ENCODE data around the gene KLK8. TPM values are rescaled to one million over a fixed set of nuclear protein-coding genes. Genes with fewer than 3 reads are reported as not detected.

KLK8 gene
- polyA plus RNA-seq, 2 of the 4 experiments (the other 2 are of a cell fraction), result not detected

DNA sequence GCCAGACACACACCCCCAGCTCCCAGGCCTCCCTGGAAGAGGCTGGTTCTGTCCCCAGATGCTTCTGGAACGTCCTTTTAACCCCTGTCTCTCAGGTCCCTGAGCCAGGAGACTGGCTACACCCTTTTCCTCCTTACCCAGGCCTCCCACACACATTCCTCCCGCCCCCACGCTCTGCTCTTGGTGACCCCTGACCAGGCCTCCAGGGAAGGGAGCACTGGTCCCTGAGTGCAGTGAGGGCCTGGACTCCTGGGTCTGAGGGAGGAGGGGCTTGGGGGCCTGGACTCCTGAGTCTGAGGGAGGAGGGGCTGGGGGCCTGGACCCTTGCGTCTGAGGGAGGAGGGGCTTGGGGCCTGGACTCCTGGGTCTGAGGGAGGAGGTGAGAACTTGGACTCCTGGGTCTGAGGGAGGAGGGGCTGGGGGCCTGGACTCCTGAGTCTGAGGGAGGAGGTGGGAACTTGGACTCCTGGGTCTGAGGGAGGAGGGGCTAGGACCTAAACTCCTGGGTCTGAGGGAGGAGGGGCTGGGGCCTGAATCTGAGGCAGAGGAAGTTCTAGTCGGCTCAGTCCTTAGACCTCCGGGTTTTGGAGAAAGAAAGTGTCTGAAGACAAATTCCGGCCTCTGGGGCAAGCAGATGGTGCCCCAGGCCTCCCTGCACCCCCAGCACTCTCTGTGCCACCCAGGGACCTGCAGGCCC is 32.5 kb downstream of the KLK8 start:
- Histone ChIP-seq H3K4me2 (no peak overlapping the region), H3K4me1 (no peaks in the 10 kb centered on the region), H3K27ac (no peak overlapping the region), H3K4me3 (no peak overlapping the region), H3K9me3 (peaks cover under 1% of the 10 kb centered on the region; the same call in 1 of the 3 replicates)
- DNase-seq (ENCODE audit: low read depth in 1 of 2, low spot score in 1 of 2), result no peak
- CTCF ChIA-PET, result interaction anchor here (1.0 kb wide), 1 partner anchor 48 kb away, joined by 3 read pairs; no protein-coding TSS in a partner anchor
- WGBS (ENCODE audit: missing lambda C conversion rate), result 46% methylated on average over 6 of the region's 7 CpGs
- no peak for FAIRE-seq
- TF ChIP-seq SREBF2 (IDR thresholded peaks at IDR 0.05) (no peak), SMC3 (IDR thresholded peaks at IDR 0.05) (no peak), FOSB (CRISPR knock-in tag; IDR thresholded peaks at IDR 0.05) (no peak), ESRRA (IDR thresholded peaks at IDR 0.05; ENCODE audit: borderline replicate concordance, low read length) (no peak), HOXB13 (CRISPR knock-in tag; IDR thresholded peaks at IDR 0.05; ENCODE audit: low read depth) (no peak), MAZ (IDR thresholded peaks at IDR 0.05; ENCODE audit: borderline replicate concordance, low read depth, low read length) (no peak), KDM1A (IDR thresholded peaks at IDR 0.05; ENCODE audit: low read depth) (no peak), EP300 (IDR thresholded peaks at IDR 0.05) (no peak), HDAC2 (IDR thresholded peaks at IDR 0.05) (no peak), MAFK (IDR thresholded peaks at IDR 0.05; ENCODE audit: partially characterized antibody) (no peak), TP53 (CRISPR knock-in tag; IDR thresholded peaks at IDR 0.05) (no peak), NFE2L2 (conservative IDR thresholded peaks at IDR 0.05; ENCODE audit: low read length) (no peak), CHD4 (IDR thresholded peaks at IDR 0.05; ENCODE audit: borderline replicate concordance) (no peak), CHD2 (IDR thresholded peaks at IDR 0.05; ENCODE audit: low read length, partially characterized antibody) (no peak)
- TF ChIP-seq, protein P1, sequence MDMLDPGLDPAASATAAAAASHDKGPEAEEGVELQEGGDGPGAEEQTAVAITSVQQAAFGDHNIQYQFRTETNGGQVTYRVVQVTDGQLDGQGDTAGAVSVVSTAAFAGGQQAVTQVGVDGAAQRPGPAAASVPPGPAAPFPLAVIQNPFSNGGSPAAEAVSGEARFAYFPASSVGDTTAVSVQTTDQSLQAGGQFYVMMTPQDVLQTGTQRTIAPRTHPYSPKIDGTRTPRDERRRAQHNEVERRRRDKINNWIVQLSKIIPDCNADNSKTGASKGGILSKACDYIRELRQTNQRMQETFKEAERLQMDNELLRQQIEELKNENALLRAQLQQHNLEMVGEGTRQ (IDR thresholded peaks at IDR 0.05), result no peak
- TF ChIP-seq, protein P2, sequence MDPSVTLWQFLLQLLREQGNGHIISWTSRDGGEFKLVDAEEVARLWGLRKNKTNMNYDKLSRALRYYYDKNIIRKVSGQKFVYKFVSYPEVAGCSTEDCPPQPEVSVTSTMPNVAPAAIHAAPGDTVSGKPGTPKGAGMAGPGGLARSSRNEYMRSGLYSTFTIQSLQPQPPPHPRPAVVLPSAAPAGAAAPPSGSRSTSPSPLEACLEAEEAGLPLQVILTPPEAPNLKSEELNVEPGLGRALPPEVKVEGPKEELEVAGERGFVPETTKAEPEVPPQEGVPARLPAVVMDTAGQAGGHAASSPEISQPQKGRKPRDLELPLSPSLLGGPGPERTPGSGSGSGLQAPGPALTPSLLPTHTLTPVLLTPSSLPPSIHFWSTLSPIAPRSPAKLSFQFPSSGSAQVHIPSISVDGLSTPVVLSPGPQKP (IDR thresholded peaks at IDR 0.05; ENCODE audit: low read depth, low read length), result no peak
- TF ChIP-seq, protein P3, sequence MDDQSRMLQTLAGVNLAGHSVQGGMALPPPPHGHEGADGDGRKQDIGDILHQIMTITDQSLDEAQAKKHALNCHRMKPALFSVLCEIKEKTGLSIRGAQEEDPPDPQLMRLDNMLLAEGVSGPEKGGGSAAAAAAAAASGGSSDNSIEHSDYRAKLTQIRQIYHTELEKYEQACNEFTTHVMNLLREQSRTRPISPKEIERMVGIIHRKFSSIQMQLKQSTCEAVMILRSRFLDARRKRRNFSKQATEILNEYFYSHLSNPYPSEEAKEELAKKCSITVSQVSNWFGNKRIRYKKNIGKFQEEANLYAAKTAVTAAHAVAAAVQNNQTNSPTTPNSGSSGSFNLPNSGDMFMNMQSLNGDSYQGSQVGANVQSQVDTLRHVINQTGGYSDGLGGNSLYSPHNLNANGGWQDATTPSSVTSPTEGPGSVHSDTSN (IDR thresholded peaks at IDR 0.05), result no peak
- TF ChIP-seq, protein P4, sequence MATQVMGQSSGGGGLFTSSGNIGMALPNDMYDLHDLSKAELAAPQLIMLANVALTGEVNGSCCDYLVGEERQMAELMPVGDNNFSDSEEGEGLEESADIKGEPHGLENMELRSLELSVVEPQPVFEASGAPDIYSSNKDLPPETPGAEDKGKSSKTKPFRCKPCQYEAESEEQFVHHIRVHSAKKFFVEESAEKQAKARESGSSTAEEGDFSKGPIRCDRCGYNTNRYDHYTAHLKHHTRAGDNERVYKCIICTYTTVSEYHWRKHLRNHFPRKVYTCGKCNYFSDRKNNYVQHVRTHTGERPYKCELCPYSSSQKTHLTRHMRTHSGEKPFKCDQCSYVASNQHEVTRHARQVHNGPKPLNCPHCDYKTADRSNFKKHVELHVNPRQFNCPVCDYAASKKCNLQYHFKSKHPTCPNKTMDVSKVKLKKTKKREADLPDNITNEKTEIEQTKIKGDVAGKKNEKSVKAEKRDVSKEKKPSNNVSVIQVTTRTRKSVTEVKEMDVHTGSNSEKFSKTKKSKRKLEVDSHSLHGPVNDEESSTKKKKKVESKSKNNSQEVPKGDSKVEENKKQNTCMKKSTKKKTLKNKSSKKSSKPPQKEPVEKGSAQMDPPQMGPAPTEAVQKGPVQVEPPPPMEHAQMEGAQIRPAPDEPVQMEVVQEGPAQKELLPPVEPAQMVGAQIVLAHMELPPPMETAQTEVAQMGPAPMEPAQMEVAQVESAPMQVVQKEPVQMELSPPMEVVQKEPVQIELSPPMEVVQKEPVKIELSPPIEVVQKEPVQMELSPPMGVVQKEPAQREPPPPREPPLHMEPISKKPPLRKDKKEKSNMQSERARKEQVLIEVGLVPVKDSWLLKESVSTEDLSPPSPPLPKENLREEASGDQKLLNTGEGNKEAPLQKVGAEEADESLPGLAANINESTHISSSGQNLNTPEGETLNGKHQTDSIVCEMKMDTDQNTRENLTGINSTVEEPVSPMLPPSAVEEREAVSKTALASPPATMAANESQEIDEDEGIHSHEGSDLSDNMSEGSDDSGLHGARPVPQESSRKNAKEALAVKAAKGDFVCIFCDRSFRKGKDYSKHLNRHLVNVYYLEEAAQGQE (IDR thresholded peaks at IDR 0.05), result no peak
- ATAC-seq, result no peak
- POLR2A ChIA-PET, result no interaction called here

DNA sequence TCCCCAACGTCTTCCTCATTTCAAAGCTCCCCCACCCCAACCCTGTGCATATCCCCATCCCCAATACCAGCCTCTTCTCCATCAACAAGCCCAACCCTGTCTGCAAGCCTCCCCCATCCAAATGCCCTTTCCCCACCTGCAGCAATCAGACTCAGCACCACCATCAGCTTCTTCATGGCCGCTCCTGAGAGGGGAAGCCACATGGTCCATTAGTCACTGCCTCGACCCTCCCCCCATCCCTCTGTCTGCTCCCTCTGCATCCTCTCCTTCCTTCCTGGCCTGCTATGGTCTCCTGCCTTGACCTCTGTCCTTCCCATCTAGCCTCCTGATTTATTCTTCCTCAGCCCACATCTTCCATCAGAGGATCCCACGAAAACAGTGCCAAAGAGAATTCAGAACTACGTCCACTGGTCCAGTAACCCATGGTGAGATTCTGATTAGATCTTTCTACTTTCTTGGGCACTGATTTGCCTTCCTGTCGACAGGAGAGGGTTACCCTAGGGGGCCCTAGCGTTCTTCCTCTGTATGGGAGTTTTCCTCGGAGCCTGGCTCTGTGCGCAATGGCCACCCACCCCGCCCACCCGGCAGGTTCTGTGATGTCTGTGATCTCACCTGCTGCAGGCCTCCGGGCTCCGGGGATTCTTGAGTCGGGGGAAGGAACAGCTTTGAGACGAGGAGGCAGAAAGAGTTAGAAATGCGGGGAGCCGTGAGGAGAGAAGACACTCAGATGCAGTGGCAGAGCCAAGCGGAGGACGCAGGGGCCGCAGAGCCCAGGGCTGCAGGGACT is 33.3 kb downstream of the KLK8 start:
- ChIA-PET CTCF (interaction anchor here (0.7 to 1.4 kb wide), 3 partner anchors 38 to 126 kb away, joined by 3 to 4 read pairs (median 3); no protein-coding TSS in a partner anchor), POLR2A (no interaction called here)
- Histone ChIP-seq H3K27ac (no peak overlapping the region), H3K4me1 (no peaks in the 10 kb centered on the region), H3K9me3 (peaks cover 5% of the 10 kb centered on the region; the same call in 1 of the 3 replicates), H3K4me2 (no peak overlapping the region), H3K4me3 (no peak overlapping the region)
- FAIRE-seq, result no peak
- no peak for ATAC-seq
- TF ChIP-seq, protein P2 (IDR thresholded peaks at IDR 0.05; ENCODE audit: low read depth, low read length), result no peak
- no peak for TF ChIP-seq ZFP36 (IDR thresholded peaks at IDR 0.05; ENCODE audit: borderline replicate concordance, partially characterized antibody)
- TF ChIP-seq CEBPB (IDR thresholded peaks at IDR 0.05), result no peak
- no peak for TF ChIP-seq RFX5 (IDR thresholded peaks at IDR 0.05)
- no peak for TF ChIP-seq FOSL2 (IDR thresholded peaks at IDR 0.05)
- TF ChIP-seq FOSL2 (CRISPR knock-in tag; IDR thresholded peaks at IDR 0.05), result no peak
- no peak for TF ChIP-seq HOXA7 (CRISPR knock-in tag; IDR thresholded peaks at IDR 0.05)
- 62% methylated on average over 20 of the region's 20 CpGs for WGBS (ENCODE audit: missing lambda C conversion rate)
- no peak for DNase-seq (ENCODE audit: low read depth in 1 of 2, low spot score in 1 of 2)
